K562 (cell line): ENCODE results near the gene DCAF17. TPM values are rescaled to one million over a fixed set of nuclear protein-coding genes. Genes with fewer than 3 reads are reported as not detected.

Experiments used
- ATAC-seq: fragments of 200-7000 bp; cut with Tn5 transposase; 3 replicates; pipeline ENCODE4 v1.9.1; 2020; ENCODE audit warnings: moderate library complexity
- BruUV-seq: library from RNA; stranded (reverse); fragments of 400-500 nt; replicated peaks from 2 replicates; lab custom pipeline; 2021; lab: Mats Ljungman, UMichigan
- CTCF ChIA-PET: fragments of 300-600 bp; formaldehyde crosslinking; extraction: SDS; loops from one replicate; lab custom pipeline; 2021; ENCODE audit warnings: low intra/inter-chr PET ratio; lab: Yijun Ruan, JAX
- POLR2A ChIA-PET: fragments of 300-600, 350-650 bp; sonication (Branson Sonifier 250); formaldehyde crosslinking; extraction: SDS; loops from one replicate; lab custom pipeline; 2021; ENCODE audit warnings: antibody characterized with exemption, inconsistent platforms; lab: Yijun Ruan, JAX
- DNase-seq, 4 experiments: peaks; one replicate each; pipeline versions ENCODE4 v3.0.0 to v3.0.0-alpha.2; 2011 to 2018; ENCODE audit warnings: low spot score in 3 of 4, mixed read lengths in 3 of 4; ENCODE audit errors: extremely low read depth in 1 of 4
- FAIRE-seq: peaks from 2 replicates; lab custom pipeline; 2011; peaks lifted over from hg19 to GRCh38; lab: Jason Lieb, UNC
- H2AFZ ChIP-seq: 2 replicates; pipeline ENCODE4 v1.6.0; 2011; ENCODE audit warnings: low read depth, low read length, control low read depth, inconsistent platforms
- H3K27ac ChIP-seq: fragments of 200-600 bp; 3 replicates; pipeline ENCODE4 v1.8.0; 2011; ENCODE audit warnings: low read depth, mild to moderate bottlenecking, control low read depth, inconsistent platforms, low read length, moderate library complexity, mixed read lengths; ENCODE audit errors: extremely low read depth
- H3K27me3 ChIP-seq, 2 experiments: fragments of 300-600 bp in 1 of 2; 2 replicates in 1 of 2; 3 replicates in 1 of 2; pipeline versions ENCODE4 v1.6.0 to v1.8.0; 2011; ENCODE audit warnings: inconsistent platforms in 2 of 2, low read length in 2 of 2, mild to moderate bottlenecking in 1 of 2, mixed read lengths in 1 of 2, moderate library complexity in 1 of 2; ENCODE audit not compliant: control insufficient read depth in 2 of 2, insufficient read depth in 2 of 2
- H3K36me3 ChIP-seq: fragments of 300-600 bp; 3 replicates; pipeline ENCODE4 v1.8.0; 2011; ENCODE audit warnings: mild to moderate bottlenecking, low read length, inconsistent platforms; ENCODE audit not compliant: control insufficient read depth, insufficient read depth
- H3K4me1 ChIP-seq, 2 experiments: fragments of 200-600 bp in 1 of 2; replicated peaks in 1 of 2; 2 replicates in 1 of 2; 3 replicates in 1 of 2; pipeline versions ENCODE4 v1.5.1 to v1.8.0; 2011; ENCODE audit warnings: inconsistent platforms in 2 of 2, low read length in 2 of 2, mild to moderate bottlenecking in 1 of 2, mixed read lengths in 1 of 2, moderate library complexity in 1 of 2; ENCODE audit not compliant: control insufficient read depth in 2 of 2, insufficient read depth in 2 of 2
- H3K4me2 ChIP-seq: 2 replicates; pipeline ENCODE4 v1.6.1; 2011; ENCODE audit warnings: low read length, control low read depth, inconsistent platforms, mixed read lengths; ENCODE audit not compliant: insufficient read depth
- H3K4me3 ChIP-seq: fragments of 200-600 bp; sonication (generic), shearing (Covaris generic); 2 replicates; pipeline ENCODE4 v1.5.1; 2016; ENCODE audit warnings: control low read depth, inconsistent platforms
- H3K79me2 ChIP-seq: fragments of 200-600 bp; 3 replicates; pipeline ENCODE4 v1.8.0; 2011; ENCODE audit warnings: low read length, inconsistent platforms; ENCODE audit not compliant: control insufficient read depth, insufficient read depth
- H3K9ac ChIP-seq, 2 experiments: 2 replicates each; pipeline versions ENCODE4 v1.6.0 to v1.6.1; 2011; ENCODE audit warnings: low read depth in 2 of 2, low read length in 2 of 2, control low read depth in 1 of 2, inconsistent platforms in 1 of 2, mild to moderate bottlenecking in 1 of 2, mixed read lengths in 1 of 2; ENCODE audit not compliant: insufficient read depth in 1 of 2
- H3K9me1 ChIP-seq: one replicate; pipeline ENCODE4 v1.6.0; 2011; ENCODE audit warnings: inconsistent platforms, mild to moderate bottlenecking, low read length, moderate library complexity; ENCODE audit not compliant: control insufficient read depth, insufficient read depth
- H3K9me3 ChIP-seq: replicated peaks from 2 replicates; pipeline ENCODE4 v1.5.1; 2011; ENCODE audit warnings: low read depth, low read length, inconsistent platforms; ENCODE audit not compliant: control insufficient read depth, insufficient read depth
- H4K20me1 ChIP-seq: replicated peaks from 2 replicates; pipeline ENCODE4 v1.6.1; 2011; ENCODE audit warnings: low read length, inconsistent platforms, mixed read lengths; ENCODE audit not compliant: control insufficient read depth, insufficient read depth
- ARNT ChIP-seq, 2 experiments: fragments of 450-650 bp; IDR thresholded peaks; 2 replicates each; pipeline ENCODE4 v1.6.1; 2016; ENCODE audit warnings: mild to moderate bottlenecking in 1 of 2
- HNRNPH1 ChIP-seq: fragments of 200-400 bp; formaldehyde crosslinking; optimal IDR thresholded peaks from 2 replicates; pipeline ENCODE3; 2017; ENCODE audit warnings: low read depth, mild to moderate bottlenecking, low read length, moderate library complexity
- MAFF ChIP-seq: IDR thresholded peaks from 2 replicates; pipeline ENCODE4 v1.6.1; 2012; ENCODE audit warnings: low read length, improper control_type of control experiment
- MCM5 ChIP-seq: fragments of 450-650 bp; IDR thresholded peaks from 2 replicates; pipeline ENCODE4 v1.6.1; 2016; ENCODE audit warnings: low read depth
- NFIX ChIP-seq: fragments of 250-450 bp; sonication (Bioruptor Pico); IDR thresholded peaks from 2 replicates; pipeline ENCODE4 v1.4.0; 2020; ENCODE audit warnings: low read depth, mild to moderate bottlenecking, moderate library complexity
- SRSF9 ChIP-seq: fragments of 200-400 bp; formaldehyde crosslinking; IDR thresholded peaks from 2 replicates; pipeline ENCODE4 v1.6.1; 2017; ENCODE audit warnings: low read depth, low read length, borderline replicate concordance
- TRIM28 ChIP-seq: fragments of 450-650 bp; IDR thresholded peaks from 2 replicates; pipeline ENCODE4 v1.6.1; 2017
- U2AF1 ChIP-seq: fragments of 200-400 bp; formaldehyde crosslinking; optimal IDR thresholded peaks from 2 replicates; pipeline ENCODE3; 2017; ENCODE audit warnings: mild to moderate bottlenecking, low read depth, low read length, moderate library complexity
- USF1 ChIP-seq: sonication (generic); formaldehyde crosslinking; IDR thresholded peaks from 2 replicates; pipeline ENCODE4 v1.9.0; 2022; ENCODE audit warnings: mild to moderate bottlenecking, missing genetic modification reagents
- in situ Hi-C: fragments of 300-500 bp; cut with MboI; formaldehyde crosslinking; loops from 4 replicates; pipeline ENCODE4 v1.15.0; 2018; ENCODE audit warnings: inconsistent platforms, mixed read lengths
- intact Hi-C: fragments of 100-400 bp; cut with micrococcal nuclease; formaldehyde crosslinking; loops from 2 replicates; pipeline ENCODE4 v1.14.2; 2022
- polyA plus RNA-seq, 8 experiments: library from polyadenylated mRNA; depleted of rRNA in 4 of 8; stranded (reverse) in 5 of 8; unstranded in 3 of 8; fragments of >200 nt; fragmentation: Nextera tagmentation in 2 of 8; fragmentation: Illumina TruSeq in 1 of 8; extraction: Ambion mirVana in 2 of 8; extraction: Trizol in 1 of 8; gene quantifications; 2 replicates each; pipeline versions ENCODE4 v1.2.1 to v1.2.3, GENCODE V29; 2011 to 2014; ENCODE audit warnings: inconsistent platforms in 1 of 8, missing spikeins in 1 of 8
- total RNA-seq, 7 experiments: library from RNA; depleted of rRNA in 6 of 7; stranded (reverse); fragments of >200 nt in 6 of 7; fragmentation: Illumina TruSeq in 2 of 7; extraction: Trizol in 2 of 7; gene quantifications; 2 replicates each; pipeline versions ENCODE4 v1.2.1 to v1.2.3, GENCODE V29; 2011 to 2021; ENCODE audit warnings: low replicate concordance in 1 of 7

The DCAF17 gene
- total and polyA plus RNA-seq, 9 of the 15 experiments (the other 6 are each of a cell fraction or from before 2014, with no cell fraction given): 10.0 to 38.5 (median 27.1) TPM

GRCh38 chr2:171441470-171441869 is 7.4 kb downstream of the DCAF17 start:
- Histone ChIP-seq H3K4me2 (no peak overlapping the region), H3K9me1 (no peaks in the 10 kb centered on the region), H3K79me2 (peaks cover 20% of the 10 kb centered on the region; the same call in 1 of the 3 replicates), H3K4me1 (no peaks in the 10 kb centered on the region), H2AFZ (no peak overlapping the region), H3K9me3 (no peaks in the 10 kb centered on the region), H3K27me3 (no peaks in the 10 kb centered on the region), H3K27ac (no peak overlapping the region), H4K20me1 (no peaks in the 10 kb centered on the region), H3K9ac (peak overlapping the region in 1 of 2 experiments; percentile 22; a peak in 1 of 4 replicates), H3K36me3 (peaks cover 84% of the 10 kb centered on the region), H3K4me3 (no peak overlapping the region)
- in situ Hi-C loops (no loop called here), intact Hi-C loops (no loop called here)
- no peak for FAIRE-seq
- ATAC-seq: peak; percentile 24; the same call in 1 of the 3 replicates
- TF ChIP-seq USF1 (CRISPR knock-in tag): no peak
- TF ChIP-seq MCM5: no peak
- no peak for TF ChIP-seq TRIM28
- TF ChIP-seq MAFF: no peak
- no peak for TF ChIP-seq NFIX
- no peak for TF ChIP-seq HNRNPH1
- TF ChIP-seq U2AF1: no peak
- no peak for TF ChIP-seq ARNT (IDR thresholded peaks at IDR 0.05)
- no peak for TF ChIP-seq SRSF9
- ChIA-PET CTCF (no interaction called here), POLR2A (interaction anchor here (1.0 to 1.2 kb wide), 4 partner anchors 9 to 80 kb away, joined by 3 to 5 read pairs (median 4); partner anchors contain the start of gene CYBRD1)
- BruUV-seq: no TSS peak
- no peak for DNase-seq
